Measurements from ENCODE around the gene ZSWIM6.

ZSWIM6 gene

DNA sequence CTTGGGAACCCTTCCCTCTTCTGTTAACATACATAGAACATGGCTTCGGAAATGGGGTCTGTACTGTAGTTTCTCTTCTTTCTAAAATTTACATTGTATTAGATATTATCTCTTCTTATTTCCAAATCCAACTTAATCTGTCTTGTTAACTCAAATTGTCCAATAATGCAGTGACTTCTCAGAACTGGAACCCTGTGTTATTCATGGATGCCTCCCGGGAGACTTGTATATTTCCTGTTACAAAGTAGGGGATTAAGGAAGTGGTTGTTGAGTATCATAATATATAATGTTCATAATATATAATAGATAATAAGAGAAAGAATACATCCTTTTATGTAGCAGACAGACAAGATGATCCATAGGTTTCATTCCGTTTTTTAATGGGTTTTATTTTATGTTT is 128.4 kb downstream of the ZSWIM6 start:
- DNase-seq (ENCODE audit: low read depth, low spot score), result no peak
- no peak overlapping the region for H3K4me3 ChIP-seq (ENCODE audit: low read length)

- no peak overlapping the region for H3K4me3 ChIP-seq (ENCODE audit: low read length)
- no peak for DNase-seq (ENCODE audit: low read depth, low spot score)
Measured at GRCh38 chr5:61461417-61461816, 129.4 kb downstream of the ZSWIM6 start.

DNA sequence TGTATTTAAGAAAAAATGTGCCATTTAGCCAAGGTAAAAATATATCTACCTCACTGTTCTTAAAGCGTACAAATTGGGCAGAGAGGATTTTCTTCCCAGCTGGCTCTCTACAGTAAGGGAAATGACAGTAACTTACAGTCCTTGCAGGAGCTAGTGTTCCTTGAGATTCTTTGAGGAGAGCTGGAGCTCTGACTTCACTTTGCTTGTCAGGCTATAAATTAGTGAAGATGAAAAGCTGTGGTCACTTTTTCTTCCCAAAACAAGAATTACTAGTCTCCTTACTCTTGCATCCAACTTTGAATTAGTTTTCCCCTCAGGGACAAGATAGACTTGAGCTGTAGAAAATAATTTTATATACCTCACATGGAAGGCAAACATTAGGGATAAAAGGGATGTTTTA is 129.9 kb downstream of the ZSWIM6 start:
- no peak overlapping the region for H3K4me3 ChIP-seq (ENCODE audit: low read length)
- no peak for DNase-seq (ENCODE audit: low read depth, low spot score)

- no peak overlapping the region for H3K4me3 ChIP-seq (ENCODE audit: low read length)
- DNase-seq (ENCODE audit: low read depth, low spot score), result no peak
Measured at GRCh38 chr5:61463596-61463995, 131.5 kb downstream of the ZSWIM6 start.

DNA sequence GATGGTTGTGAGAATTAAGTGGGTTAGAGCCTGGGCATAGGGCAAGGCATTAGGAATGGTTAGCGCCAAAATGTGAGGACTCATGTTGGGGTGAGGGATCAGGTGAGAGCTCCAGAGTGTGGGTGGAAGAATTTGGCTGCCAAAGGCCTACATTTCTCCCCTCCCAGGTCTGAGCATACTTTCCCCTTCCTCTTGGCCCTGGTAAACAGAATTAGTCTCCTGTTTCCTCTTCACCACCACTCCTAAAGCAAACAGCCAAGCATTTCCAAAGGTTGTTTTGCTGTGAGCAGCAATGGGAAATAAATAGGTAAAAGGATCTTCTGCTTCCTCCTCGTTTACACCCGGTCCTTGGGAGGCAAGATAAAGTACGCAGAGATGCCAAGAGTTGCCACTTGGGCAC is 132.5 kb downstream of the ZSWIM6 start:
- no peak overlapping the region for H3K4me3 ChIP-seq (ENCODE audit: low read length)
- no peak for DNase-seq (ENCODE audit: low read depth, low spot score)

DNA sequence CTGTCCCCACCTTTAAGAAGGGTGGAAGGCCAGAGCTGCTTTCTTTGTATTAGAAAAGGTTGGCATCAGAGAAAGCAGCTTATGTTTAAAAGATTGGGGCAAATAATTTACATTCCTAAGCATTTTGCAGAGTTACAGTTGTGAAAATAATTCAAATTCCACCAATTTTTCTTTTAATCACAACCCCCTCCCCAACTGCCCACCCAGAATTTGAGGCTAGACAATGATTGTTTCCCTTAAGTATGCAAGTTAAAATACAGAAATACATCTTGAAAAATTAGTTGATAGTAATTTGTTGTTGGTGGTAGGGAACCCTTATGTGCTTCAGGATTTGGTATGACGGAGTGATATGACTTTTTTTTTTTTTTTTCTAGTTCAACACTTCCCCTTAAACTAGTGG is 133.0 kb downstream of the ZSWIM6 start:
- H3K4me3 ChIP-seq (ENCODE audit: low read length), result no peak overlapping the region
- no peak for DNase-seq (ENCODE audit: low read depth, low spot score)

- H3K4me3 ChIP-seq (ENCODE audit: low read length), result no peak overlapping the region
- DNase-seq (ENCODE audit: low read depth, low spot score), result no peak
Measured at GRCh38 chr5:61465496-61465895, 133.4 kb downstream of the ZSWIM6 start.

DNA sequence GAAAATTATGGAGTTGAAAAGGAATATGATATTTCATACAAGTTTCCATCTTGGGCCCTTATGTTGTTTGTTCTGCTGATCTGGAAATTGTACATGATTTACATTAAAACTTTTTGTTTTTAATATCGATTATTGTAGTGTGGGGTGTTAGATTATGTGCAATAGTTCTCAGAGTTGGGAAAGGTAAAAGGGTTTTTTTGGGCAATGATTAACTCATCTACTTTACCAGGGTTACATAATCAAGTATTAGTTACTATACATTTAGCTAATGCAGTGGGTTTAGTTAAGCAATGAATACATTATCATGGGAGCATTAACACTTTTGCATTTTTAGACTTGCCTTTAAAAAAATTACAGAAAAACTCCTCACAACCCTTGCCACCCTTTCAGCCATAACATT is 134.0 kb downstream of the ZSWIM6 start:
- no peak overlapping the region for H3K4me3 ChIP-seq (ENCODE audit: low read length)
- DNase-seq (ENCODE audit: low read depth, low spot score), result no peak

GRCh38 chr5:61467766-61468482 is 135.9 kb downstream of the ZSWIM6 start:
- no peak for DNase-seq (ENCODE audit: low read depth, low spot score)
- no peak overlapping the region for H3K4me3 ChIP-seq (ENCODE audit: low read length)

DNA sequence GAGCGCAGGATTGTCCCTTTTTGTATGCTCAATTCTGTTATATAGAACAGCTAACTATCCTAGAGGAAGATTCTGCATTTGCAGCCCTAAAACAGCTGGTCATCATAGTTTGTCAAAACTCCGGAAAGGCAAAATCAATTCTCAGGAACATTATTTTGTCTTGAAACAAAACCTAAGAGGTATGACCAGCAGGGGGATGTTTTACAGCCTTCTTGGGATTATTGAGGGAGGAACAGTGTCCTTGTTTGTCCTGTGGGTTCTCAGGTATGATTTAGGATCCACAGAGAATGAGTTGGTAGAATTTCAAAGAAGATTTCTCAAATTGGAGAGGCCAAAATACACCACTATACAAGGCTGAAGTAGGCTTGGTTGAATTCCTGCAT is 136.4 kb downstream of the ZSWIM6 start:
- no peak for DNase-seq (ENCODE audit: low read depth, low spot score)
- no peak overlapping the region for H3K4me3 ChIP-seq (ENCODE audit: low read length)

GRCh38 chr5:61471352-61471751 is 139.3 kb downstream of the ZSWIM6 start:
- H3K4me3 ChIP-seq (ENCODE audit: low read length), result no peak overlapping the region
- no peak for DNase-seq (ENCODE audit: low read depth, low spot score)

DNA sequence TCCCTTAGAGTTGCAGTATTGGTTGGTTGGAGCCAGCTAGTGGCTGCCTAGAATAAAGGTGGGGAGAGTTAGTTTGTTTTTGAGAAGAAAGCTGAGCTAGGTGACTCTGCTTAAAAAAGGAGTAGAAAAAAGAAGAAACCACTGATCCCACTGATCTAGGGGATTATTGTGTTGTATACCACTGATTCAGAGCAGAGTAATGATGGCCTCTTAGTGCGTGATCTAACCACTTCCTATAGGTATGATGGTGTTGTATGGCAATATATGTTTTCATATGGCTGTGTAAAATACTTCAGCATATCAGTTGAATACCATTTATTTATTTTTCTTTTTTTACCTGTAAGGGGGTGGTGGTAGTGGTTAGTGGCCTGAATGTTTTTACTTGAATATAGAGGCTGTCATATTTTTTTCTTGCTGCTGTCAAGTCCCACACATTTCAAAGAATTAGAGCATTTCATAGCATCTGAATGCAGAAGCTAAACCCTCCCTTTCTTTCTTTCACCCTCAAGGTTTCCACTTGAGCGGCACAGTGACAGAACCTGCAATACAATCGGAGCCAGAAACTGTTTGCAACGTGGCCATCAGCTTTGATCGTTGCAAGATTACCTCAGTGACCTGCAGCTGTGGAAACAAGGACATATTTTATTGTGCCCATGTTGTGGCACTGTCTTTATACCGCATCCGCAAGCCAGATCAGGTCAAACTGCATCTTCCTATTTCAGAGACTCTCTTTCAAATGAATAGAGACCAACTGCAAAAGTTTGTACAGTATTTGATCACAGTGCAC is 140.3 kb downstream of the ZSWIM6 start:
- DNase-seq (ENCODE audit: low read depth, low spot score), result peak; percentile 28
- no peak overlapping the region for H3K4me3 ChIP-seq (ENCODE audit: low read length)

DNA sequence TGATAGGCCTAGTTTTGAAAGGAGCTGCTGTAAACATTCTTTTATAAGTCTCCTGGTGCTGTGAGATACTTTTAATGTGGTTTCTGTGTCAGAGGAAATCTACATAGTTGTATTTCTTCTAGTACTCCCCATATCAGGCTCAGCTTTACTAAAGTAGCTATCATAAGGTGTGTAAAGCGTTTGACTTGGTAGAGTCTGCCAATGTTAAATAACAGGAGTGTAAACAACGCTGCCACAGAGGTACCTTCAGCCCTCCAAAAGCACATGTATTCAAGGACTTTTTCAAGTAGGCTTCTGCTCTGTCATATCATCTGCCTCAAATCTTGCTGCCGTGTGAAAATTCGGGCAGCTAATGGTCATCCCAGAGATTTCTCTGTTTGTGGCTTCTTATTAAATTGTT is 142.7 kb downstream of the ZSWIM6 start:
- peak; percentile 21 for DNase-seq (ENCODE audit: low read depth, low spot score)
- no peak overlapping the region for H3K4me3 ChIP-seq (ENCODE audit: low read length)

DNA sequence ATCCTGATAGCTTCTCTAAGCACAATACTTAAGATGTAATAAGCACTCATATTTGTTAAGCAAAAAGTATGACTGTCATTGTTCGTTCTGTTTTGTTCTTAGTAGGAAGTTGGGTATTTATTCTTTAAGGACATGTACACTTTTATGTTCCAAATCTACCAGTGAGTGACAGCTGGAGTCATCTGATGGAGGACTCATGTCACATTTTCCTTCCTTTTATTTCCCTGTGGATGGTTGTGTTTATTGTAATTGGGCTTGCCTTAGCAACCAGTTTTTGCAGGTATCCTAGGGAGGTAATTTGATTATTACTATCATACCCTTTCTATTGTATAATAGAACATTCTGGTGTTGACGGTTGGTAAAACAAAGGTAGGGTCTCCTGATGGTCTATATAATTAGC is 145.7 kb downstream of the ZSWIM6 start:
- no peak for DNase-seq (ENCODE audit: low read depth, low spot score)
- no peak overlapping the region for H3K4me3 ChIP-seq (ENCODE audit: low read length)

DNA sequence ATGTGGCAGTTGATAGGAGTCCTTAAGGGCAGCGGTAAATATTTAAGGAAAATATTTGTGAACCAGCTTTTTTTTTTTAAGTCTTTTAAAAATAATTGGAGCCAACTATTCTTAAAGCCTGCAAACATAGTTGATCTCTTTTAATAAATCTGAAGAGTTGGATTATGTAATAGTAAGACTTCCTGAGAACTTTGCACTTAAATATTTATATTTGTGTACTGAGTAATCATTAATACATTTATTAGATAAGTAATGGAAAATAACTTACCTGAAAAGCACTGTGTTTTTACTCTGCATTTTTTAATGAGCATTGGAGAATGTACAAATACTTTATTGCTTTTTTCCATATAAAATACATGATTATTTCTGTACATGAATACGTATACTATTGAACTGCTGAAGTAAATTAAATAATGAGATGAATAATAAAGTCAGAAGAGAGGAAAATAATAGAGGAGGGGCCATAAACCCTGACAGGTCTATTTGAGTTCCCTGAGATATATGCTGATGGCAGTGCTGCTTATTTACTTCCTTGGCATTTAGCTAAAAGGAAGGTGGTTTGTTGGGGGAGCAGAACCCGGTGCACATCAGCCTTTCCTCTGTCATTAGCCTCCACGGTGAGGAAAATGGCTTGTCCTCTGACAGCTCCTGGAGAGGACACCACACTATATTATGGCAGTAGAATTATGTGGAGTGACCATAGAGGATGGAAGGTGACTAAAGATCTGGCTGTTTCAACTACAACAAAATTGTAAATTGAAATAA is 148.0 kb downstream of the ZSWIM6 start:
- no peak overlapping the region for H3K4me3 ChIP-seq (ENCODE audit: low read length)
- no peak for DNase-seq (ENCODE audit: low read depth, low spot score)

GRCh38 chr5:61482980-61483379 is 150.9 kb downstream of the ZSWIM6 start:
- H3K4me3 ChIP-seq (ENCODE audit: low read length), result no peak overlapping the region
- no peak for DNase-seq (ENCODE audit: low read depth, low spot score)

DNA sequence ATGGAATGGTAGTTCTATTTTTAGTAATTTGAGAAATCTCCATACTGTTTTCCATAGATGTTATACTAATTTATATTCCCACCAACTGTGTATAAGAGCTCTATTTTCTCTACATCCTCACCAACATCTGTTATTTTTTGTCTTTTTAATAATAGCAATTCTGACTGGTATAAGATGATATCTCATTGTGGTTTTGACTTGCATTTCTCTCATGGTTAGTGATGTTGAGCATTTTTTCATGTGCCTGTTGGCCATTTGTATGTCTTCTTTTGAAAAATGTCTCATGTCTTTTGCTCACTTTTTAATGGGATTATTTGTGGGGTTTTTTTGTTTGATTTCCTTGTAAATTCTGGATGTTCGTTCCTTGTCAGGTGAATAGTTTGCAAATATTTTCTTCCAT is 154.4 kb downstream of the ZSWIM6 start:
- DNase-seq (ENCODE audit: low read depth, low spot score), result no peak
- H3K4me3 ChIP-seq (ENCODE audit: low read length), result no peak overlapping the region

- DNase-seq (ENCODE audit: low read depth, low spot score), result no peak
- no peak overlapping the region for H3K4me3 ChIP-seq (ENCODE audit: low read length)
Measured at GRCh38 chr5:61489574-61489973, 157.5 kb downstream of the ZSWIM6 start.

GRCh38 chr5:61491861-61492260 is 159.8 kb downstream of the ZSWIM6 start:
- H3K4me3 ChIP-seq (ENCODE audit: low read length), result no peak overlapping the region
- DNase-seq (ENCODE audit: low read depth, low spot score), result no peak

DNA sequence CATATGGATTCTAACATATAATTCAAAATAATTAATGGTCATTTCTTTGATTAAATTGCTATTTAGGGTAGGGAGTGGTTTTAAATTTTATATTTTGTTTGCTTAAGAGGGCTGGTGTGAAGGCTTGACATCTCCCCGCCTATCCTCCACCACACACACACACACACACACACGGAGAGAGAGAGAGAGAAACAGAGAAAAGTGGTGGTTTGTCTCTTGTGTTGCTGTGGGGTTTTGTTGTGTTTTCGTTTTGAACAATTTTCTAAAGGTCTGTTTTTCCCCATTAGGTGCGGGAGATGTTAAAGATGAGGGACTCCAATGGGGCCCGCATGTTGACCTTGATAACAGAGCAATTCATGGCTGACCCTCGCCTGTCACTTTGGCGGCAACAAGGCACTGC is 161.9 kb downstream of the ZSWIM6 start:
- no peak for DNase-seq (ENCODE audit: low read depth, low spot score)
- H3K4me3 ChIP-seq (ENCODE audit: low read length), result no peak overlapping the region

Measured in Jurkat, Clone E6-1 (cell line).